Natural killer cell (primary cell): ENCODE measurements around the gene PIGC. TPM values are rescaled to one million over a fixed set of nuclear protein-coding genes. Genes with fewer than 3 reads are reported as not detected.

ENCODE experiments used
- ATAC-seq, 3 donors: fragments of 150-1000 bp in 2 of 3; fragments of 200-7000 bp in 1 of 3; cut with Tn5 transposase; 1 replicate in 1 of 3; 2 replicates in 2 of 3; pipeline ENCODE4 v1.10.0; 2021; ENCODE audit warnings: mild to moderate bottlenecking in 2 of 3, moderate library complexity in 2 of 3
- DNase-seq, 2 donors: peaks; one replicate each; pipeline versions ENCODE4 v3.0.0 to v3.0.0-alpha.2; 2013 to 2021; ENCODE audit warnings: mixed read lengths in 1 of 2
- H3K27ac ChIP-seq: one replicate; pipeline ENCODE4 v1.5.1; 2013; ENCODE audit warnings: mild to moderate bottlenecking, low read length
- H3K27me3 ChIP-seq: one replicate; pipeline ENCODE4 v1.6.1; 2013; ENCODE audit warnings: low read length; ENCODE audit not compliant: control insufficient read depth, insufficient read depth
- H3K36me3 ChIP-seq: one replicate; pipeline ENCODE4 v1.6.1; 2013; ENCODE audit warnings: low read length; ENCODE audit not compliant: control insufficient read depth, insufficient read depth
- H3K4me1 ChIP-seq: one replicate; pipeline ENCODE4 v1.6.1; 2013; ENCODE audit warnings: low read length; ENCODE audit not compliant: control insufficient read depth, insufficient read depth
- H3K4me3 ChIP-seq: one replicate; pipeline ENCODE4 v1.5.1; 2013; ENCODE audit warnings: low read length
- H3K9me3 ChIP-seq: one replicate; pipeline ENCODE4 v1.6.1; 2013; ENCODE audit warnings: low read length; ENCODE audit not compliant: control insufficient read depth, insufficient read depth
- H3K27ac Mint-ChIP-seq, 2 donors: one replicate each; pipeline ENCODE4 v1.8.0; 2022; ENCODE audit warnings: mild to moderate bottlenecking in 2 of 2, mixed read lengths in 2 of 2, moderate library complexity in 1 of 2
- H3K27me3 Mint-ChIP-seq, 2 donors: one replicate each; pipeline ENCODE4 v1.8.0; 2022; ENCODE audit warnings: low read depth in 2 of 2, mixed read lengths in 2 of 2
- H3K36me3 Mint-ChIP-seq: one replicate; pipeline ENCODE4 v1.8.0; 2022; ENCODE audit warnings: mixed read lengths
- H3K4me1 Mint-ChIP-seq, 2 donors: one replicate each; pipeline ENCODE4 v1.8.0; 2022; ENCODE audit warnings: mixed read lengths in 2 of 2
- H3K4me3 Mint-ChIP-seq: one replicate; pipeline ENCODE4 v1.8.0; 2022; ENCODE audit warnings: mild to moderate bottlenecking, moderate library complexity, mixed read lengths
- H3K9me3 Mint-ChIP-seq, 2 donors: one replicate each; pipeline ENCODE4 v1.8.0; 2022; ENCODE audit warnings: mixed read lengths in 2 of 2
- CTCF ChIP-seq: fragments of 200-600 bp; IDR thresholded peaks from one replicate; pipeline ENCODE4 v1.8.0; 2022; ENCODE audit warnings: antibody characterized with exemption
- WGBS: methylation state at CpG from one replicate; pipeline ENCODE4 v1.1.7; 2013; ENCODE audit warnings: missing lambda C conversion rate; ENCODE audit not compliant: insufficient coverage; 5-methylcytosine and 5-hydroxymethylcytosine counted together
- intact Hi-C: fragments of 100-400 bp; cut with micrococcal nuclease; formaldehyde crosslinking; loops from one replicate; pipeline ENCODE4 v1.14.2; 2022
- total RNA-seq, 4 donors: library from RNA; stranded (reverse); fragments of 120-200 nt in 1 of 4; gene quantifications; one replicate each; pipeline versions ENCODE4 v1.2.3 to v1.2.4, GENCODE V29; 2013 to 2022

Gene PIGC
- total RNA-seq, 3 donors from 2014 or later (not counting 1 experiment from before 2014, with no cell fraction given), result 27.9 to 35.7 (median 30.4) TPM

GRCh38 chr1:172488393-172488792 is 44.5 kb upstream of the PIGC start:
- TF ChIP-seq CTCF, result no peak
- Histone ChIP-seq H3K4me3 (no peak overlapping the region), H3K9me3 (no peaks in the 10 kb centered on the region), H3K27me3 (peaks cover 4% of the 10 kb centered on the region), H3K27ac (no peak overlapping the region), H3K4me1 (no peaks in the 10 kb centered on the region), H3K36me3 (no peaks in the 10 kb centered on the region)
- peaks cover 30 to 37% of the 10 kb centered on the region in 2 donors for H3K27me3 Mint-ChIP-seq
- no peak overlapping the region for H3K27ac Mint-ChIP-seq
- H3K4me1 Mint-ChIP-seq, result no peaks in the 10 kb centered on the region
- H3K4me3 Mint-ChIP-seq, result no peak overlapping the region
- DNase-seq, result no peak
- H3K9me3 Mint-ChIP-seq, result no peaks in the 10 kb centered on the region
- no peak for ATAC-seq
- intact Hi-C loops, result no loop called here
- no peaks in the 10 kb centered on the region for H3K36me3 Mint-ChIP-seq
- 86% methylated on average over 3 of the region's 3 CpGs for WGBS

- Mint-ChIP-seq H3K4me1 (no peaks in the 10 kb centered on the region), H3K27me3 (peaks cover 32 to 40% of the 10 kb centered on the region in 2 donors), H3K36me3 (no peaks in the 10 kb centered on the region), H3K27ac (no peak overlapping the region), H3K9me3 (no peaks in the 10 kb centered on the region), H3K4me3 (no peak overlapping the region)
- DNase-seq, result peak in 1 of 2 donors; percentile 11
- Histone ChIP-seq H3K4me1 (no peaks in the 10 kb centered on the region), H3K27me3 (peaks cover 4% of the 10 kb centered on the region), H3K9me3 (no peaks in the 10 kb centered on the region), H3K4me3 (no peak overlapping the region), H3K27ac (no peak overlapping the region), H3K36me3 (no peaks in the 10 kb centered on the region)
- intact Hi-C loops, result no loop called here
- 31% methylated on average over 3 of the region's 4 CpGs for WGBS
- TF ChIP-seq CTCF, result no peak
- ATAC-seq, result no peak
Measured at GRCh38 chr1:172487550-172487949, 43.7 kb upstream of the PIGC start.

DNA sequence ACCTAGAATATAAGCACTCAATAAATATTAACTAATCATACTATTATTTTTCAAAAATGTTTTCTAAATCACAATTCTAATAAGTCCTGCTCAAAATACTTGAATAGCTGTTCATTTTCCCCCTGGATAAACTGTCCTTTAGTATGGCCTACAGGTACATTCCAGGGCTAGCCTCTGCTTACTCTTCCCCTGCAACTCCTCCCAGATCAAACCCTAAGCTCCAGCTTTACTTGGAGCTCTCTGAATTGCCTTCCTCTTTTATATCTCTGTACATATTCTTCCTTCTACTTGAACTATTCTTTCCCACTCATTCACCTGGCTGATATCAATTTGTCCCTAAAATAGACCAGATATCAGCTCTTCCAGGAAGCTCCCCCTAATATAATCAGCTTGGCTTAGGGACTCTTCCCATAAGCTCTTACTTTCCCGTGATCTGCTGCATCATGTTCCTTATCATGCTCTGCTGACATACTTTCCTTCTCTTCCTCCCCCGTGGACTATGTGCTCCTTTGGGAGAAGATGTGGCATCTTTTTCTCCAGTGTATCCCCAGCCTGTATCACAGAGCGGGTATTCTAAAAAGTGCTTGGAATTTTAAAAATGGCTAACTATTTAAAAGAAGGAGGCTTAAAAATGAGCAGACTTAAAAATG is 43.1 kb upstream of the PIGC start:
- intact Hi-C loops, result no loop called here
- Histone ChIP-seq H3K4me1 (no peaks in the 10 kb centered on the region), H3K27me3 (peaks cover 4% of the 10 kb centered on the region), H3K36me3 (no peaks in the 10 kb centered on the region), H3K9me3 (no peaks in the 10 kb centered on the region), H3K27ac (no peak overlapping the region), H3K4me3 (no peak overlapping the region)
- H3K27me3 Mint-ChIP-seq, result peaks cover 26 to 42% of the 10 kb centered on the region in 2 donors
- no peak for ATAC-seq
- TF ChIP-seq CTCF, result no peak
- no peak overlapping the region for H3K27ac Mint-ChIP-seq
- H3K36me3 Mint-ChIP-seq, result no peaks in the 10 kb centered on the region
- no peak overlapping the region for H3K4me3 Mint-ChIP-seq
- WGBS, result 42% methylated on average over 2 of the region's 3 CpGs
- H3K4me1 Mint-ChIP-seq, result no peaks in the 10 kb centered on the region
- H3K9me3 Mint-ChIP-seq, result no peaks in the 10 kb centered on the region
- DNase-seq, result no peak

DNA sequence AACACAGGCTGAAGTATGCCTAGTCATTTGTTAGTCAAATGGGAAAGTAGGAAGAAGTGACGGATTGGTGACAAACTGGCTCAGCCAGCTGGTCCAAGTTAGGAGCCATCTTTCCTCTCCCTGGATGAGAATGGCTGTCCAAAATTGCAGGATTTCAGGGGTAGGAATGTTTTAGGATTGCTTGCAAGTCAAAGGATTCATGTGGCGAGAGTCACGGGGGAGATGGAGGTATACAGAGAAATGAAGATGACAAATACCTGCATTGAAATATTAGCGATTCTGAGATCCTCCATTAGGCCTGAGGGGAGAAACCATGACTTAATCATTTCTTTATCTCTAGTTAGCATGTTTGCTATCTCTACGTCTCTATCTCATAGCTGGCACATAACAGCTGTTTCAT is 41.8 kb upstream of the PIGC start:
- Mint-ChIP-seq H3K36me3 (no peaks in the 10 kb centered on the region), H3K4me3 (no peak overlapping the region), H3K27ac (no peak overlapping the region), H3K9me3 (no peaks in the 10 kb centered on the region), H3K27me3 (peaks cover 19 to 29% of the 10 kb centered on the region in 2 donors), H3K4me1 (no peaks in the 10 kb centered on the region)
- intact Hi-C loops, result no loop called here
- no peak overlapping the region for H3K27ac ChIP-seq
- H3K27me3 ChIP-seq, result peaks cover 4% of the 10 kb centered on the region
- no peaks in the 10 kb centered on the region for H3K4me1 ChIP-seq
- ATAC-seq (no peak), DNase-seq (no peak)
- H3K4me3 ChIP-seq, result no peak overlapping the region
- WGBS, result 73% methylated on average over 4 of the region's 5 CpGs
- H3K9me3 ChIP-seq, result no peaks in the 10 kb centered on the region
- TF ChIP-seq CTCF, result no peak
- no peaks in the 10 kb centered on the region for H3K36me3 ChIP-seq
